ENCODE results near the gene DTWD2. TPM values are rescaled to one million over a fixed set of nuclear protein-coding genes. Genes with fewer than 3 reads are reported as not detected.

The DTWD2 gene
- total RNA-seq, 1 experiment from 2014 or later, result 24.7 TPM

Other genes starting within 250 kb of the DTWD2 start
- 20.8 and 40.7 TPM in 2 replicates for gene DMXL1, start 82.5 kb upstream of the DTWD2 start, total RNA-seq (2014; rRNA removed; shearing (Covaris generic))

Data from H7 (cell line).